Stomach (tissue), 4 donors: ENCODE data around the gene SMAD4.

Experiments used
- EP300 ChIP-seq: sonication (generic); formaldehyde crosslinking; IDR thresholded peaks from one replicate; pipeline ENCODE4 v1.6.1; 2017; ENCODE audit warnings: antibody characterized with exemption
- POLR2A ChIP-seq, 4 donors: fragments of 450-650 bp; IDR thresholded peaks; one replicate each; pipeline ENCODE4 v1.6.1; 2016; ENCODE audit warnings: antibody characterized with exemption in 4 of 4, control low read depth in 2 of 4, mild to moderate bottlenecking in 1 of 4, moderate library complexity in 1 of 4
- POLR2AphosphoS5 ChIP-seq, 3 donors: sonication (generic); formaldehyde crosslinking; IDR thresholded peaks; one replicate each; pipeline ENCODE4 v1.6.1; 2016; ENCODE audit warnings: antibody characterized with exemption in 3 of 3
- TF ChIP-seq, protein P1 (sequence below), 7 experiments: fragments of 450-650 bp in 4 of 7; fragments of 200-600 bp in 3 of 7; sonication (generic) in 3 of 7; IDR thresholded peaks; one replicate each; pipeline ENCODE4 v1.5.1; 2016 to 2019; ENCODE audit warnings: antibody characterized with exemption in 7 of 7, control low read depth in 2 of 7, mild to moderate bottlenecking in 1 of 7

GRCh38 chr18:51097021-51097822 lies 67.2 kb downstream of the SMAD4 start:
- TF ChIP-seq, protein P1, sequence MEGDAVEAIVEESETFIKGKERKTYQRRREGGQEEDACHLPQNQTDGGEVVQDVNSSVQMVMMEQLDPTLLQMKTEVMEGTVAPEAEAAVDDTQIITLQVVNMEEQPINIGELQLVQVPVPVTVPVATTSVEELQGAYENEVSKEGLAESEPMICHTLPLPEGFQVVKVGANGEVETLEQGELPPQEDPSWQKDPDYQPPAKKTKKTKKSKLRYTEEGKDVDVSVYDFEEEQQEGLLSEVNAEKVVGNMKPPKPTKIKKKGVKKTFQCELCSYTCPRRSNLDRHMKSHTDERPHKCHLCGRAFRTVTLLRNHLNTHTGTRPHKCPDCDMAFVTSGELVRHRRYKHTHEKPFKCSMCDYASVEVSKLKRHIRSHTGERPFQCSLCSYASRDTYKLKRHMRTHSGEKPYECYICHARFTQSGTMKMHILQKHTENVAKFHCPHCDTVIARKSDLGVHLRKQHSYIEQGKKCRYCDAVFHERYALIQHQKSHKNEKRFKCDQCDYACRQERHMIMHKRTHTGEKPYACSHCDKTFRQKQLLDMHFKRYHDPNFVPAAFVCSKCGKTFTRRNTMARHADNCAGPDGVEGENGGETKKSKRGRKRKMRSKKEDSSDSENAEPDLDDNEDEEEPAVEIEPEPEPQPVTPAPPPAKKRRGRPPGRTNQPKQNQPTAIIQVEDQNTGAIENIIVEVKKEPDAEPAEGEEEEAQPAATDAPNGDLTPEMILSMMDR (IDR thresholded peaks at IDR 0.05): no peak
- TF ChIP-seq POLR2AphosphoS5 (IDR thresholded peaks at IDR 0.05) (no peak), POLR2A (IDR thresholded peaks at IDR 0.05) (no peak), EP300 (no peak)
